Calu3 (cell line): ENCODE measurements around the gene WDR12. TPM values are rescaled to one million over a fixed set of nuclear protein-coding genes. Genes with fewer than 3 reads are reported as not detected.
"Not testable (repeated sequence)": the region's sequence is repeated elsewhere in the genome, so short reads cannot be mapped to it uniquely, and the experiment has no call there.

Source experiments
- Bru-seq: library from RNA; stranded (reverse); fragments of 400-500 nt; gene quantifications from one replicate; lab custom pipeline; 2021; lab: Mats Ljungman, UMichigan
- BruChase-seq, 2 experiments: library from RNA; stranded (reverse); fragments of 400-500 nt; gene quantifications; one replicate each; lab custom pipeline; 2021; lab: Mats Ljungman, UMichigan
- BruUV-seq: library from RNA; stranded (reverse); fragments of 400-500 nt; replicated peaks from 2 replicates; lab custom pipeline; 2021; lab: Mats Ljungman, UMichigan
- CTCF ChIA-PET: fragments of 300-600 bp; sonication (Branson Sonifier 250); formaldehyde crosslinking; loops from one replicate; lab custom pipeline; 2022; ENCODE audit warnings: antibody characterized with exemption; lab: Charles Lee
- DNase-seq: peaks from one replicate; pipeline ENCODE4 v3.0.0; 2022
- H3K27ac Mint-ChIP-seq: one replicate; pipeline ENCODE4 v1.8.0; 2022; ENCODE audit warnings: mixed read lengths; ENCODE audit not compliant: unreplicated experiment
- H3K27me3 Mint-ChIP-seq: one replicate; pipeline ENCODE4 v1.8.0; 2022; ENCODE audit warnings: mixed read lengths; ENCODE audit not compliant: unreplicated experiment
- H3K36me3 Mint-ChIP-seq: one replicate; pipeline ENCODE4 v1.8.0; 2022; ENCODE audit warnings: mild to moderate bottlenecking, moderate library complexity, mixed read lengths; ENCODE audit not compliant: insufficient read depth, unreplicated experiment
- H3K4me1 Mint-ChIP-seq: one replicate; pipeline ENCODE4 v1.8.0; 2022; ENCODE audit warnings: mild to moderate bottlenecking, low read depth, mixed read lengths; ENCODE audit not compliant: unreplicated experiment
- H3K4me3 Mint-ChIP-seq: one replicate; pipeline ENCODE4 v1.8.0; 2022; ENCODE audit warnings: mild to moderate bottlenecking, low read depth, moderate library complexity, mixed read lengths; ENCODE audit not compliant: unreplicated experiment
- H3K9me3 Mint-ChIP-seq: one replicate; pipeline ENCODE4 v1.8.0; 2022; ENCODE audit warnings: low read depth, mixed read lengths; ENCODE audit not compliant: unreplicated experiment
- intact Hi-C: fragments of 100-400 bp; cut with micrococcal nuclease; formaldehyde crosslinking; loops from one replicate; pipeline ENCODE4 v1.10.0; 2022; ENCODE audit not compliant: unreplicated experiment
- long read RNA-seq: library from polyadenylated mRNA; stranded (forward); transcript quantifications from one replicate; pipeline ENCODE4 v2.0.0, GENCODE V29; 2022
- total RNA-seq: library from RNA; stranded (reverse); gene quantifications from 2 replicates; pipeline ENCODE4 v1.2.3, GENCODE V29; 2022
- TF ChIP-seq, protein P1 (sequence below): fragments of 200-600 bp; IDR thresholded peaks from one replicate; pipeline ENCODE4 v1.8.0; 2022; ENCODE audit warnings: antibody characterized with exemption; ENCODE audit not compliant: unreplicated experiment

WDR12 gene
- total RNA-seq, result 101 and 105 TPM in 2 replicates
- percentile 81 among the genes with signal in this experiment for Bru-seq, nascent RNA
- BruChase-seq, experiment 1, labeled RNA remaining after a 6-hour chase, result percentile 82 among the genes with signal in this experiment
- BruChase-seq, experiment 2, labeled RNA remaining after a 2-hour chase, result percentile 75 among the genes with signal in this experiment
- long read RNA-seq, full-length matches to known transcripts, result 105 of 123 reads
- long read RNA-seq, partial matches to known transcripts, result 10 of 123 reads
- long read RNA-seq, other reads (novel, unspliced or antisense), result 8 of 123 reads

DNA sequence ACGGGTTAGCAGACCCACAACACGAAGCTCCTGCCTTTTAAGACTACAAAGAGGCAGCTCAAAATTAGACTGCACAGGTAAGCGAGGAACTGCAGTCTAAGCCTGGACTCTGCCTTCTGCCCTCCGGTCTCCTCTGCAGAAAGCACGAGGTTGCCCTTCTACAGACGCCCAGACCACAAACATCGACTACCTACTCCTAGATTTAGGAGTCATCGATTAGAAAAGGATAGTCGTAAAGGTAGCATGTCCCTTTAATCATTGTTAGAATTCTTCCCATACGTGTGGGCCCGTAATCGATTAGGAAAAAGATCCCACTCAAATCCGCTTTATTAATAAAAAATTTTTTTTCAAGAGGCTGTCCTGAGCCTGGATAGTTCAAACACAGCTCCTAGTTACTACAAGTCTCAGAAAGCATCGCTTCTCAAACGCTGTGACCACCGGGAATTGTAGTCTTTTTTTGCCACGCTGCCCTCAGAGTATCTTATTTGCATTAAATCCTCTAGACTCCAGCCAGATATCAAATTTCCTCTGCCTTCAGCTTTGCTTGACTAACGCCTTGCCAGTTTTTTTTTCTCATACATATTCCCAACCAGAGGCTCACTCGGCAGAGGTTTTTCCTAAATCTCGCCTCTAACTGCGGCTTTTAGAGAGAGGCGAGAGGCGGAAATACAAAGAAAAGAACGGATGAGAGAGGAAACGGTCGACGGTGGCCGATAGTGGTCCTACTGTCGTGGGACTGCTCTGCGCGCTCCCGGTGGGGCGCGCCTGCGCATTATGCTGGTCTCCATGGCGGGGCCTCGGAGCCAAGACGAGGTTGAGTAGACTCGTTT, at the start of gene WDR12, which contains the start of gene CARF:
TSS of gene WDR12 (minus strand) at position 162 of the 830 bp plus-strand sequence. CDS start 197 bp downstream, outside the sequence.
TSS of gene CARF (plus strand) at position 764 of the 830 bp plus-strand sequence. CDS start 29,628 bp downstream, outside the sequence.
- no peaks in the 10 kb centered on the region for H3K9me3 Mint-ChIP-seq
- H3K4me3 Mint-ChIP-seq, result peak within 1 kb of the TSS; percentile 99
- DNase-seq, result peak; percentile 92
- peaks cover 33% of the 10 kb centered on the region for H3K36me3 Mint-ChIP-seq
- peaks cover 20% of the 10 kb centered on the region for H3K4me1 Mint-ChIP-seq
- TF ChIP-seq, protein P1, sequence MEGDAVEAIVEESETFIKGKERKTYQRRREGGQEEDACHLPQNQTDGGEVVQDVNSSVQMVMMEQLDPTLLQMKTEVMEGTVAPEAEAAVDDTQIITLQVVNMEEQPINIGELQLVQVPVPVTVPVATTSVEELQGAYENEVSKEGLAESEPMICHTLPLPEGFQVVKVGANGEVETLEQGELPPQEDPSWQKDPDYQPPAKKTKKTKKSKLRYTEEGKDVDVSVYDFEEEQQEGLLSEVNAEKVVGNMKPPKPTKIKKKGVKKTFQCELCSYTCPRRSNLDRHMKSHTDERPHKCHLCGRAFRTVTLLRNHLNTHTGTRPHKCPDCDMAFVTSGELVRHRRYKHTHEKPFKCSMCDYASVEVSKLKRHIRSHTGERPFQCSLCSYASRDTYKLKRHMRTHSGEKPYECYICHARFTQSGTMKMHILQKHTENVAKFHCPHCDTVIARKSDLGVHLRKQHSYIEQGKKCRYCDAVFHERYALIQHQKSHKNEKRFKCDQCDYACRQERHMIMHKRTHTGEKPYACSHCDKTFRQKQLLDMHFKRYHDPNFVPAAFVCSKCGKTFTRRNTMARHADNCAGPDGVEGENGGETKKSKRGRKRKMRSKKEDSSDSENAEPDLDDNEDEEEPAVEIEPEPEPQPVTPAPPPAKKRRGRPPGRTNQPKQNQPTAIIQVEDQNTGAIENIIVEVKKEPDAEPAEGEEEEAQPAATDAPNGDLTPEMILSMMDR, result no peak
- H3K27ac Mint-ChIP-seq, result peak within 1 kb of the TSS; percentile 94
- no TSS peak for BruUV-seq
- CTCF ChIA-PET, result interaction anchor here (0.6 to 2.0 kb wide), 2 partner anchors 106 to 135 kb away, joined by 5 to 7 read pairs; no protein-coding TSS in a partner anchor
- intact Hi-C loops, result loop anchor here (2.0 kb wide), 1 partner anchor 103 kb away; the partner anchor contains the start of gene NBEAL1
- H3K27me3 Mint-ChIP-seq, result no peaks in the 10 kb centered on the region

DNA sequence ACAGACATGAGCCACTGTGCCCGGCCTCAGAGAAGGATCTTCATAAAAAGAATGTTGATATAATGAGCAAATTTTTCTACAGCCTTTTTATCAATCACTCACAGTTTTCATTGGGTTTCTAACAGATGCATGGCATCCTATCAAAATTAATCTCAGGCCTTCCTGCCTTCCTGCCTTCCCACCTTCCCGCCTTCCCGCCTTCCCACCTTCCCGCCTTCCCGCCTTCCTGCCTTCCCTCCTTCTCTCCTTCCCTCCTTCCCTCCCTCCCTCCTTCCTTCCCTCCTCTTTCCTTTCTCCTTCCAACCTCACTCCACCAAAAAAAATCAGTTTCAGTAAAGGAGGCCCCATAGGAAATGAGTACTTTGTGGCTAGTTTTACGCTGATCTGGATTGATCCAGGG, 49.1 kb upstream of the WDR12 start:
- Mint-ChIP-seq H3K27me3 (no peaks in the 10 kb centered on the region), H3K36me3 (no peaks in the 10 kb centered on the region), H3K4me1 (peaks cover 13% of the 10 kb centered on the region), H3K4me3 (no peak overlapping the region), H3K9me3 (no peaks in the 10 kb centered on the region), H3K27ac (no peak overlapping the region)
- CTCF ChIA-PET, result no interaction called here
- TF ChIP-seq, protein P1, result no peak
- BruUV-seq, result no TSS peak
- DNase-seq, result no peak
- intact Hi-C loops, result no loop called here

DNA sequence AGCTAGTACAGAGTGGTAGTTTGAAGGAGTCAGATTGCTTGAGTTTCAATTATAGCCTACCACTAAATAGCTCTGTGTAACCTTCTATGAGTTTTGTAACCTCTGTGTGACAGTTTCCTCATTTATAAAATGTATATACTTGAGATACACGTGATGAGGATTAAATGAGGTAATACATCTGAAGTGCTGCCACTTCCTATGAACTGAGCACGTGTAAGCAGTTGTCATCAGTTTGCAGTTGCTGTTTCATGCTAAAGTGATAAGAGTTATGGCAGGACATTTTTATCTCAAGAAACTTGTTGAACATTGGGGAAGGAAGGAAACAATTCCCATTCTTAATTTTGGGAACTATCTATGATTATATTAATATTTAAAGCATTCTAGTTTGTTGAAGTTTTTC, 39.1 kb upstream of the WDR12 start:
- TF ChIP-seq, protein P1, result no peak
- no peaks in the 10 kb centered on the region for H3K36me3 Mint-ChIP-seq
- intact Hi-C loops, result no loop called here
- no peak overlapping the region for H3K27ac Mint-ChIP-seq
- H3K4me1 Mint-ChIP-seq, result peaks cover 2% of the 10 kb centered on the region
- no peaks in the 10 kb centered on the region for H3K27me3 Mint-ChIP-seq
- no TSS peak for BruUV-seq
- CTCF ChIA-PET, result no interaction called here
- DNase-seq, result no peak
- no peak overlapping the region for H3K4me3 Mint-ChIP-seq
- H3K9me3 Mint-ChIP-seq, result peaks cover 8% of the 10 kb centered on the region

GRCh38 chr2:202949333-202949732, 37.9 kb upstream of the WDR12 start:
- H3K9me3 Mint-ChIP-seq, result not testable (repeated sequence)
- CTCF ChIA-PET, result interaction anchor here (0.6 to 0.7 kb wide), 2 partner anchors 33 to 34 kb away, joined by 3 to 6 read pairs; no protein-coding TSS in a partner anchor
- H3K4me1 Mint-ChIP-seq, result peaks cover 14% of the 10 kb centered on the region

More at GRCh38 chr2:202949333-202949732, 37.9 kb upstream of the WDR12 start:
- H3K27ac Mint-ChIP-seq, H3K4me3 Mint-ChIP-seq, intact Hi-C loops, H3K36me3 Mint-ChIP-seq, DNase-seq, H3K27me3 Mint-ChIP-seq, BruUV-seq: not testable (repeated sequence)
